Kidney epithelial cell (primary cell): ENCODE measurements around the gene CCDC8. TPM values are rescaled to one million over a fixed set of nuclear protein-coding genes. Genes with fewer than 3 reads are reported as not detected.

Experiments
- DNase-seq: peaks from one replicate; pipeline ENCODE4 v3.0.0-alpha.2; 2010; ENCODE audit warnings: low read depth
- H3K27me3 ChIP-seq: 2 replicates; pipeline ENCODE4 v1.6.0; 2011; ENCODE audit warnings: low read length; ENCODE audit not compliant: control insufficient read depth, insufficient read depth
- H3K36me3 ChIP-seq: 2 replicates; pipeline ENCODE4 v1.5.1; 2011; ENCODE audit warnings: low read length; ENCODE audit not compliant: control insufficient read depth, insufficient read depth
- H3K4me3 ChIP-seq: 2 replicates; pipeline ENCODE4 v1.5.1; 2011; ENCODE audit warnings: low read depth, mild to moderate bottlenecking, control low read depth, low read length
- CTCF ChIP-seq: IDR thresholded peaks from 2 replicates; pipeline ENCODE4 v1.5.1; 2011; ENCODE audit warnings: mild to moderate bottlenecking, moderate library complexity, low read length, control low read depth, inconsistent platforms; ENCODE audit not compliant: insufficient read depth, poor library complexity, severe bottlenecking
- total RNA-seq: library from RNA; depleted of rRNA; stranded (reverse); fragments of >200 nt; gene quantifications from 2 replicates; pipeline ENCODE4 v1.2.3, GENCODE V29; 2015

CCDC8 gene
- total RNA-seq, 1 donor from 2014 or later, result 21.8 TPM

DNA sequence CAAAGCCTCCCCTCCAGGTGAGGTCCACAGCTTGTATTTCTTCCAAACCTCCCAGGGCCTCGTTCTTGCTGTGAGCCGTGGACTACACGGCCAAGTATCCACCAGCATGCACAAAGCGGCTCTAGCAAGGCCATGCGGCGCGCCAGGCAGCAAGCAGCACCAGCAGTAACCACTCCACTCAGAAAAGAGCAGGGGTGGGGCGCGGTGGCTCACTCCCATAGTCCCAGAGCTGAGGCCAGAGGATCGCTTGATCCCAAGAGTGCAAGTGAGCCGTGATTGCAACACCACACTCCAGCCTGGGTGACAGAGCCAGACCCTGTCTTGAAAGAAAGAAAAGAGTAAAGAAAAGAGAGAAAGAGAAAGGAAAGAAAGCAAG is 4.7 kb downstream of the CCDC8 start:
- Histone ChIP-seq H3K4me3 (no peak overlapping the region), H3K27me3 (no peaks in the 10 kb centered on the region), H3K36me3 (no peaks in the 10 kb centered on the region)
- TF ChIP-seq CTCF, result no peak
- DNase-seq, result no peak

DNA sequence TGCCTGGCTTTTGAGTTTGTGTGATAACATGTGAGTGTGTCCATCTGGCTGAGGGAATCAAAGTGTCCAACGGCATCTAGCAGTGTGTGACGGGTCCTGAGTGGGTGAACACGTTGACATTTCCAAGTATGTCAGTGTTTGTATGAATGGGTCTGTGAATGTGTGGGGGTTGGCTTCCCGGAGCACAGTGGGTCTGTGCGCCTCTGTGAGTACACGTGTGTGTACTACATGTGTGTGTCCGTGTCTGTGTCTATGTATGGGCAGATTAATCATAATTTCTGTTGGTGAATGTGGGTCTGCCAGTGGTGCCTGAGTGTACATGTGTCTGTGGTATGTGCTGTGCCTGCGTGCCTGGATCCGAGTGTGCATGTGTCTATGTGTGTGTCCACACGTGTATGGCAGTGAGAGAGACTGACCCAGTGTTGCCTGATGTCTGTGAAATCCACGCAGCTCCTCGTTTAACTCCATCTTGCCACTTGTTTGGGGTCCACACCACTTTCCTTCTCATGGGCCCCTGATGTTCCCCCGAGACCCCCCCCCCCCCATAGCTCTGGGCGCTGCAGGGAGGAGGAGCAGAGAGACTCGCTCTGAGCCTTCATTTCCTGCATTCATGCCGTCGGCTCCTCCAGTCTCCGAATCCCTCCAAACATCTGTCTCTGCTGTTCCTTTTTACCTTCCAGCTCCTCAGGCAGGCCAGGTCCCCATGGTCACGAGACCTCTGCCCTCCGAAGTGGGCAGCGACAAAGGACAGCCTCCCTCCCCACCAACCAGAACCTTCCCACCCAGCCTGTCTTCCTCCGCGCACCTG is 5.3 kb downstream of the CCDC8 start:
- no peak overlapping the region for H3K4me3 ChIP-seq
- no peak for DNase-seq
- no peak for TF ChIP-seq CTCF
- no peaks in the 10 kb centered on the region for H3K36me3 ChIP-seq
- H3K27me3 ChIP-seq, result no peaks in the 10 kb centered on the region

GRCh38 chr19:46406976-46407375 is 6.4 kb downstream of the CCDC8 start:
- no peaks in the 10 kb centered on the region for H3K36me3 ChIP-seq
- H3K27me3 ChIP-seq, result no peaks in the 10 kb centered on the region
- H3K4me3 ChIP-seq, result no peak overlapping the region
- no peak for TF ChIP-seq CTCF
- DNase-seq, result no peak

DNA sequence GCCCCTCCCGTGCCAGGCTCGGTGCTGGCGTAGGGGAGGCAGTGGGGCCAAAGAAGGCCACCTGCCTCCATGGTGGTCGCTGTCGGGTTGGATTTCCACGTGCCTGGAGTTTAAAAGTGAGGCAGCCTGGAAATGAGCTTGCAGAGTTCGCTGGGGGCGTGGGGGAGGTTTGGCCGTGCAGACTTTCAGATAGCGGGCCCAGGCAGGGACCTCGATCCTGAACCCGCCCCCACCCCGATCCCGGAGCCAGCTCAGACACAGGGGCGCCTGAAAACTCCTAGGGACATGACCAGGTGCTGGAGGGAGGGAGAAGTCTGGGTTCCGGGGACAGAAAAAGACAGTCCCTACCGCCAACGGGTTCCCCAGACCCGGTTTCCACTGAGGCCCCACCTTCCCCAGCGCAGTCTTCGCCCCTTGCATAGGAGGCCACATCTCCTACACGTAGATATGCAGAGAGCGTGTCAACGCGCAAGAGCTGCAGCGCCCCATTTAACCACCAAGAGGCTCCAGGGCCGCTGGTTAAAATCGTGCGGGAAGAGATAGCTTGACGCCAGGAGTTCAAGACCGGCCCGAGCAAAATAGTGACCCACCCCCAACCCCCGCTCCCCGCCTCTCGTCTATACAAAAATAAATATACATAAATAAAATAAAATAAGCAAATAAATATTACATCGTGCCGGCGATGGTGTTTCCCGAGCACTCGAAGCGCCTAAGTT is 8.5 kb downstream of the CCDC8 start:
- no peak for DNase-seq
- H3K4me3 ChIP-seq, result peak overlapping the region; percentile 41
- H3K27me3 ChIP-seq, result no peaks in the 10 kb centered on the region
- TF ChIP-seq CTCF, result peak; percentile 32
- no peaks in the 10 kb centered on the region for H3K36me3 ChIP-seq

DNA sequence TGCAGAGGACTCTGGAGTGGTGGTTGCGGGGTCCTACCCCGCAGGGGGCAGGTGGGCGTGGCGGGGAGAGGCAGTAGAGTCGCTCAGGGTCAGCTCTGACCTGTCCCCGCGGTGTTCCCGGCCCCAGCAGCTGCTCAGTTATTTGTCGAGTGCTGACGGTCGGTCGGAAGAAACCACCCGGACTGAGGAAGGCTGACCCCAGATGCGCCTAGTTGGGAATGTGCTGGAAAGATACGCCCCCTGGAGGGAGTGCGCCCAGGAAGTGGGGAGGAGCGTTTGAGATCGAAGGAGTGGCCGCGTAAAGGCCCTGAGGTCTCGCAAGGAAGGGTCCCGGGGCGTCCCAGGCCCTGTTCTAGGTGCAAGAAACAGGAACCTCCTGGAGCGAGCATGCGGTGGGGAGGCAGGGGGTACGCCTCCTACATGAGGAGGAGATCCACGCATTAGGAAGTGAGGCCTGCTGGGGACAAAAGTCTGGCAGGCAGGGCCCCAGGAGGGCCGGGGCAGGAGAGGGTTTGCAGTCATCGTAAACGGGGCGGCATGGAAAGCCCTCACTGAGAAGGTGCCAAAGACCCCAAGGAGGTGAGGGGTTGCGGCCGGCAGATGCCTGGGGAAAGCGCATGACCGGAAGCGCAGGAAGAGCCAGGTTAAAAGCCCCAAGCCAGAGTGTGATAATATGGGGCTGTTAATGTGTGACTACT is 9.2 kb downstream of the CCDC8 start:
- Histone ChIP-seq H3K36me3 (no peaks in the 10 kb centered on the region), H3K27me3 (no peaks in the 10 kb centered on the region), H3K4me3 (peak overlapping the region; percentile 41)
- peak; percentile 50 for TF ChIP-seq CTCF
- DNase-seq, result no peak
